Lung (tissue), 12 donors: ENCODE results near the gene TSPAN5. TPM values are rescaled to one million over a fixed set of nuclear protein-coding genes. Genes with fewer than 3 reads are reported as not detected.
A peak's percentile ranks its signal among the peaks of the same experiment; 100 is the strongest.

ENCODE experiments used
- ATAC-seq: fragments of 200-7000 bp; cut with Tn5 transposase; one replicate; pipeline ENCODE4 v1.9.1; 2020; ENCODE audit warnings: moderate number of reproducible peaks; ENCODE audit not compliant: insufficient read depth, low FRiP score
- DNase-seq, 3 donors: peaks; one replicate each; pipeline ENCODE4 v3.0.0-alpha.2; 2013 to 2017
- H3K27ac ChIP-seq, 2 donors: one replicate each; pipeline ENCODE4 v1.5.1; 2013; ENCODE audit warnings: mild to moderate bottlenecking in 2 of 2, moderate library complexity in 2 of 2, control low read depth in 1 of 2, inconsistent platforms in 1 of 2, low read depth in 1 of 2, low read length in 1 of 2
- H3K27me3 ChIP-seq, 3 donors: one replicate each; pipeline ENCODE4 v1.5.1; 2013; ENCODE audit warnings: low read length in 2 of 3; ENCODE audit not compliant: control insufficient read depth in 3 of 3, insufficient read depth in 3 of 3
- H3K36me3 ChIP-seq, 4 donors: one replicate each; pipeline ENCODE4 v1.5.1; 2013; ENCODE audit warnings: low read length in 4 of 4, mild to moderate bottlenecking in 1 of 4, moderate library complexity in 1 of 4; ENCODE audit not compliant: control insufficient read depth in 4 of 4, insufficient read depth in 4 of 4
- H3K4me1 ChIP-seq, 5 donors: one replicate each; pipeline ENCODE4 v1.5.1; 2013; ENCODE audit warnings: low read length in 5 of 5, mild to moderate bottlenecking in 2 of 5, moderate library complexity in 1 of 5; ENCODE audit not compliant: control insufficient read depth in 5 of 5, insufficient read depth in 5 of 5
- H3K4me3 ChIP-seq: one replicate; pipeline ENCODE4 v1.5.1; 2013; ENCODE audit warnings: mild to moderate bottlenecking, control low read depth, moderate library complexity
- H3K9ac ChIP-seq, 2 donors: one replicate each; pipeline ENCODE4 v1.5.1; 2013; ENCODE audit warnings: low read length in 2 of 2, control low read depth in 1 of 2; ENCODE audit not compliant: insufficient read depth in 1 of 2
- H3K9me3 ChIP-seq, 4 donors: one replicate each; pipeline ENCODE4 v1.5.1; 2013; ENCODE audit warnings: low read length in 3 of 4, mild to moderate bottlenecking in 1 of 4, moderate library complexity in 1 of 4; ENCODE audit not compliant: control insufficient read depth in 4 of 4, insufficient read depth in 3 of 4
- WGBS, 2 donors: extraction: QIAGEN DNeasy Blood & Tissue Kit; methylation state at CpG; one replicate each; pipeline ENCODE4 v1.1.7; 2013; 5-methylcytosine and 5-hydroxymethylcytosine counted together
- polyA plus RNA-seq, 2 donors: library from polyadenylated mRNA; stranded (reverse); fragments of 200-250 nt; gene quantifications; one replicate each; pipeline ENCODE4 v1.2.1, GENCODE V29; 2013
- total RNA-seq, 2 donors: library from RNA; depleted of rRNA in 1 of 2; stranded (reverse); fragments of >200 nt in 1 of 2; gene quantifications; one replicate each; pipeline ENCODE4 v1.2.1, GENCODE V29; 2014 to 2021
- TF ChIP-seq, protein P1 (sequence below): IDR thresholded peaks from 2 replicates; pipeline ENCODE4 v1.5.1; 2012; ENCODE audit warnings: mild to moderate bottlenecking; ENCODE audit errors: control extremely low read depth, extremely low read depth
- donor health status: control.
- donor health status: control.
- donor health status: Bipolar disorder and iron deficiency.
- donor health status: healthy.
- donor health status: DM: yes; HTN: yes; CAD: no.

TSPAN5 gene
- total and polyA plus RNA-seq, 4 donors = 1.8 to 24.5 (median 6.3) TPM

DNA sequence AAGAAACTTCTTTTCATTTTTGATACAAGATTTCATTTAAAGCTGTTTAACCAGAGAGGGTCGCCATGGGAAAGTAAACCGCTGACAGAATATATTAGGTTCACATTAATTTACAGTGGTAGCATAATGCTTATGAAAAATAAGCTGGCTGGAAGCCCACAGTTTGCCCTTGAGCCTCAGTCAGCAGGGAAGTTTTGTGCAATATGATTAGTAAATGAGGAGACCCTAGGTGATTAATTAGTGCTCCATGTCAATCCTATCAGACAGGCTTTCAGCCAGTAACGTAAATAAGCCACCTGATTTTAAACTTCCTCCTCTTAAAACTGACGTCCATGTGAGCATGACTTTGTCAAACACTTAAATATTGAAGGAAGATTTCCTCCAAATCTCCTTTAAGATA, 134.2 kb downstream of the TSPAN5 start:
- H3K36me3 ChIP-seq = no peaks in the 10 kb centered on the region
- no peak for ATAC-seq
- no peak overlapping the region for H3K4me3 ChIP-seq
- H3K9me3 ChIP-seq = no peaks in the 10 kb centered on the region
- H3K27ac ChIP-seq = no peak overlapping the region
- no peak overlapping the region for H3K9ac ChIP-seq
- TF ChIP-seq, protein P1, sequence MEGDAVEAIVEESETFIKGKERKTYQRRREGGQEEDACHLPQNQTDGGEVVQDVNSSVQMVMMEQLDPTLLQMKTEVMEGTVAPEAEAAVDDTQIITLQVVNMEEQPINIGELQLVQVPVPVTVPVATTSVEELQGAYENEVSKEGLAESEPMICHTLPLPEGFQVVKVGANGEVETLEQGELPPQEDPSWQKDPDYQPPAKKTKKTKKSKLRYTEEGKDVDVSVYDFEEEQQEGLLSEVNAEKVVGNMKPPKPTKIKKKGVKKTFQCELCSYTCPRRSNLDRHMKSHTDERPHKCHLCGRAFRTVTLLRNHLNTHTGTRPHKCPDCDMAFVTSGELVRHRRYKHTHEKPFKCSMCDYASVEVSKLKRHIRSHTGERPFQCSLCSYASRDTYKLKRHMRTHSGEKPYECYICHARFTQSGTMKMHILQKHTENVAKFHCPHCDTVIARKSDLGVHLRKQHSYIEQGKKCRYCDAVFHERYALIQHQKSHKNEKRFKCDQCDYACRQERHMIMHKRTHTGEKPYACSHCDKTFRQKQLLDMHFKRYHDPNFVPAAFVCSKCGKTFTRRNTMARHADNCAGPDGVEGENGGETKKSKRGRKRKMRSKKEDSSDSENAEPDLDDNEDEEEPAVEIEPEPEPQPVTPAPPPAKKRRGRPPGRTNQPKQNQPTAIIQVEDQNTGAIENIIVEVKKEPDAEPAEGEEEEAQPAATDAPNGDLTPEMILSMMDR = no peak
- H3K27me3 ChIP-seq = no peaks in the 10 kb centered on the region
- whole genome bisulfite sequencing, 2 donors = 49 to 57% methylated on average over 4 of the region's 4 CpGs
- H3K4me1 ChIP-seq = peaks cover 0 to 39% (median 8%) of the 10 kb centered on the region in 5 donors
- DNase-seq = no peak

DNA sequence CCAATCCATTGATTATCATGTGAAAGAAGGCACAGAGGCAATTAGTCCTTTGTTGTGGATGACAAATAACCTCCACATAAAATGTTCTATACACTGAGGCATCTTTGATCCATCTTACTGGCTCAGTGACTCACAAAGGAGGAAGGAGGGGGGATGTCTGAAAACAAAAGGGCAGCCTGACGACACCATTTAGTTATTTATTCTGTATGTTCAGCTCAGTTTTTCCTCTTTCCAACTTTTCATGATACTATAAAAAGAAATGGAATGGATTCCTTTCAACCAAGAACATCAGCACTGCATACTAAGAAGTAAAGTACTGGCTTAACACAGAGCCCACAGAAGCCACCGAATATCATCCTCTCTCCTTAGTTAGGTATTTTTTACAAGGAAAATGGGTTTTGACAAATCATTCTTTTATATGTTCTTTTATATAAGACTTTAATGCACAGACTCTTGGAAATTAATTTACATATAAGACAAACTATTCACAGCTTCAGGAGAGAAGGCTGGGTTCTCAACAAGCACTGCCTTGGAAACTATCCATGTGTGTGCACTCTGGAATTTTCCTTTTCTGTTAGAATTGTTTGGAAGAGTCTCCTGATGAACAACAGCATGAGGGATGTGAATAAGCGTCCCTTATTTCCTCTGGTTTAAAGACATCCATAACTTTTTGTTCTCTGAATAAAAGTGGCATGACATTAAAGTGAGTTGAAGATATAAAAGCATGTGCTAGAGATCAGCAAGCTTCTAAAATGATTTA, 135.6 kb downstream of the TSPAN5 start:
- DNase-seq (peak in 1 of 3 donors; percentile 32), ATAC-seq (no peak)
- Histone ChIP-seq H3K9me3 (no peaks in the 10 kb centered on the region), H3K27me3 (no peaks in the 10 kb centered on the region), H3K9ac (peak overlapping the region in 1 of 2 donors; percentile 19), H3K4me3 (no peak overlapping the region), H3K36me3 (no peaks in the 10 kb centered on the region), H3K4me1 (peaks cover 0 to 48% (median 15%) of the 10 kb centered on the region in 5 donors), H3K27ac (no peak overlapping the region)
- 70 to 74% methylated on average over 3 of the region's 3 CpGs for WGBS, 2 donors
- TF ChIP-seq, protein P1 = no peak

DNA sequence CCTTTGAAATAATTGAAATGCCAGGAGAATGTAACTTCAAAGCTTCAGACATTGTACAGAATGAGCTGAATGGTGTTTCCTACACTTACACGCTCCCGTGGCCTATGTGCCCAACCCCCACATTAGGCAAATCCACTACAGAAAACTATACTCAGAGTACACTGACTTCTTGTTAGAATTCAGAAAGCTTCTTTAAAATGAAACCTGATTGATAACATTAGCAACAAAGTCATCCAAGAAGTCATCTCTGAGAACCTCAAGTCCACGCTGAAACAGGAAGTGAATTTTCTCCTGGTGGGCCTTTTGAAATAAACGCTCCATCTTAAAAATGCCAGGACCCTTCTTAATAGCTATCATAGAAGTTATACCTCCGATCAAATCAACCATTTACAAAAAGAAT, 136.3 kb downstream of the TSPAN5 start:
- Histone ChIP-seq H3K27ac (no peak overlapping the region), H3K9me3 (no peaks in the 10 kb centered on the region), H3K27me3 (no peaks in the 10 kb centered on the region), H3K9ac (no peak overlapping the region), H3K4me3 (no peak overlapping the region), H3K36me3 (no peaks in the 10 kb centered on the region), H3K4me1 (peaks cover 0 to 54% (median 23%) of the 10 kb centered on the region in 5 donors)
- DNase-seq (no peak), ATAC-seq (no peak)
- WGBS, 2 donors = 65 to 69% methylated on average over 5 of the region's 5 CpGs
- TF ChIP-seq, protein P1 = no peak
